Chondrocyte (in vitro differentiated cells): Measurements from ENCODE around the gene TCTN1. TPM values are rescaled to one million over a fixed set of nuclear protein-coding genes. Genes with fewer than 3 reads are reported as not detected.

ENCODE experiments used
- DNase-seq: peaks from one replicate; pipeline ENCODE4 v3.0.0; 2021; ENCODE audit warnings: mixed read lengths, low spot score
- H3K27ac Mint-ChIP-seq: one replicate; pipeline ENCODE4 v1.8.0; 2021; ENCODE audit warnings: mild to moderate bottlenecking, moderate library complexity, mixed read lengths; ENCODE audit not compliant: unreplicated experiment
- H3K27me3 Mint-ChIP-seq: 2 replicates; pipeline ENCODE4 v1.8.0; 2021; ENCODE audit warnings: low read depth, mixed read lengths
- H3K36me3 Mint-ChIP-seq: 2 replicates; pipeline ENCODE4 v1.8.0; 2021; ENCODE audit warnings: low read depth, mixed read lengths
- H3K4me1 Mint-ChIP-seq: 2 replicates; pipeline ENCODE4 v1.8.0; 2021; ENCODE audit warnings: low read depth, mild to moderate bottlenecking, mixed read lengths
- H3K4me3 Mint-ChIP-seq: one replicate; pipeline ENCODE4 v1.8.0; 2021; ENCODE audit warnings: mild to moderate bottlenecking, moderate library complexity, mixed read lengths; ENCODE audit not compliant: unreplicated experiment
- H3K9me3 Mint-ChIP-seq: 2 replicates; pipeline ENCODE4 v1.8.0; 2021; ENCODE audit warnings: low read depth, mixed read lengths
- CTCF ChIP-seq: fragments of 200-600 bp; sonication (generic); IDR thresholded peaks from 2 replicates; pipeline ENCODE4 v1.5.0; 2021; ENCODE audit warnings: antibody characterized with exemption, mild to moderate bottlenecking, moderate library complexity
- total RNA-seq: library from RNA; stranded (reverse); gene quantifications from 3 replicates; pipeline ENCODE4 v1.2.1, GENCODE V29; 2021

TCTN1 gene
- total RNA-seq, 1 donor from 2014 or later = 32.9 TPM

DNA sequence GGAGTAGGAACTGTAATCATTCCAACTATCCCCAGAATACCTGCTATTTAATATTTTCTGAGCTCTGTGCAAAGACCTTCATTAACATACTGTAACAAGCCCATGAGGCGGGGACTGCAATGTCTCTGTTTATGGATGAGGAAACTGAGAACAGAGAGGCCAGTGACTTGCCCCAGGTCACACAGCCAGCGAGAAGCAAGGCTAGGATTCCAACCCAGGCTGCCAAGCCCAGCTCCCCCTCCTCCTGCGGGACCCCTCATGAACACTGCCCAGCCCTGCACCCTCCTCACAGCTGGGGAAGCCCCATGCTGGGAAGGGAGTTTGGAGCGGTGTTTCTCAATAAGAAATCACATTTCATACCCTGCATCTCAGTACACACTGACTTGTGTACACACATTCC lies 64.1 kb downstream of the TCTN1 start:
- no peak for DNase-seq
- H3K27ac Mint-ChIP-seq = no peak overlapping the region
- H3K9me3 Mint-ChIP-seq = peaks cover 4% of the 10 kb centered on the region
- peaks cover 12% of the 10 kb centered on the region for H3K4me1 Mint-ChIP-seq
- no peak for TF ChIP-seq CTCF
- H3K36me3 Mint-ChIP-seq = peaks cover 2% of the 10 kb centered on the region
- H3K27me3 Mint-ChIP-seq = no peaks in the 10 kb centered on the region
- no peak overlapping the region for H3K4me3 Mint-ChIP-seq

- no peak overlapping the region for H3K4me3 Mint-ChIP-seq
- no peak for DNase-seq
- no peak overlapping the region for H3K27ac Mint-ChIP-seq
- peaks cover 12% of the 10 kb centered on the region for H3K4me1 Mint-ChIP-seq
- no peaks in the 10 kb centered on the region for H3K27me3 Mint-ChIP-seq
- H3K36me3 Mint-ChIP-seq = peaks cover 2% of the 10 kb centered on the region
- peaks cover 6% of the 10 kb centered on the region for H3K9me3 Mint-ChIP-seq
- no peak for TF ChIP-seq CTCF
These were observed 65.3 kb downstream of the TCTN1 start for GRCh38 chr12:110679201-110679600.

GRCh38 chr12:110680032-110680431 lies 66.1 kb downstream of the TCTN1 start:
- Mint-ChIP-seq H3K4me1 (peaks cover 12% of the 10 kb centered on the region), H3K36me3 (no peaks in the 10 kb centered on the region), H3K27me3 (no peaks in the 10 kb centered on the region), H3K27ac (no peak overlapping the region), H3K4me3 (no peak overlapping the region), H3K9me3 (peaks cover 2% of the 10 kb centered on the region)
- no peak for TF ChIP-seq CTCF
- DNase-seq = no peak

GRCh38 chr12:110683888-110684287 lies 70.0 kb downstream of the TCTN1 start:
- H3K4me3 Mint-ChIP-seq = no peak overlapping the region
- H3K9me3 Mint-ChIP-seq = peaks cover 2% of the 10 kb centered on the region
- DNase-seq = no peak
- H3K27ac Mint-ChIP-seq = no peak overlapping the region
- peaks cover 4% of the 10 kb centered on the region for H3K4me1 Mint-ChIP-seq
- no peak for TF ChIP-seq CTCF
- peaks cover 8% of the 10 kb centered on the region for H3K27me3 Mint-ChIP-seq
- no peaks in the 10 kb centered on the region for H3K36me3 Mint-ChIP-seq

DNA sequence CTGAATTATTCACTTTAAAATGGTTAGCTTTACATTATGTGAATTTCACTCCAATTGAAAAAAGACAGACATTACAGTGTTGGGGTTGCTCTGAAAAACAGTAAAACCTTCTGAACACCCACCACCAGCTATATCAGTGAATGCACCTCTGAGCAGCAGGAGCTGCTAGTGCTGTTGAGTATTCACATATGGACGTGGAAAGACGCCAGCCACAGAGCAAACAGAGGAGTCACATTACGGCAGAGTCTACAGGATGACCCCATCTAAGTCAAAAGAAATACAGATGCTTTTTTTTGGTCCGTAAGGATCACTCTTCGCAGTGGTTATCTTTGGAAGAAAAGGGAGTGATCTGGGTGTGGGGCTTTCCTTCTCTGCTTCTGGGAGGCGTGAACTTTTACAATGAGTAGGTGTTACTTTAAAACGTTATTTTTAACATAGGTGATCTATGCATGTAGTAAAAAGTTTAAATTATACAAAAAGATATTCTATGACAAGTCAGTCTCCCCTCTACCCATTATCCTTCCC lies 70.4 kb downstream of the TCTN1 start:
- no peak for DNase-seq
- no peak for TF ChIP-seq CTCF
- Mint-ChIP-seq H3K27me3 (peaks cover 8% of the 10 kb centered on the region), H3K36me3 (no peaks in the 10 kb centered on the region), H3K27ac (no peak overlapping the region), H3K9me3 (peaks cover 2% of the 10 kb centered on the region), H3K4me1 (peaks cover 5% of the 10 kb centered on the region), H3K4me3 (no peak overlapping the region)
